Esophagus muscularis mucosa (tissue), 4 donors: ENCODE data around the gene DDX24. TPM values are rescaled to one million over a fixed set of nuclear protein-coding genes. Genes with fewer than 3 reads are reported as not detected.

Source experiments
- DNase-seq: peaks from one replicate; pipeline ENCODE4 v3.0.0-alpha.2; 2017; ENCODE audit errors: extremely low spot score
- H3K27ac ChIP-seq, 4 donors: fragments of 200-600 bp; sonication (generic); replicated peaks in 1 of 4; 1 replicate in 3 of 4; 2 replicates in 1 of 4; pipeline ENCODE4 v1.5.1; 2016 to 2019; ENCODE audit warnings: mild to moderate bottlenecking in 1 of 4
- H3K27me3 ChIP-seq, 4 donors: fragments of 200-600 bp; sonication (generic); one replicate each; pipeline versions ENCODE4 v1.5.1 to v1.6.0; 2016 to 2019
- H3K36me3 ChIP-seq, 4 donors: fragments of 200-600 bp; sonication (generic); one replicate each; pipeline ENCODE4 v1.5.1; 2016 to 2019
- H3K4me1 ChIP-seq, 4 donors: fragments of 200-600 bp; sonication (generic); one replicate each; pipeline ENCODE4 v1.5.1; 2016 to 2019
- H3K4me3 ChIP-seq, 4 donors: fragments of 200-600 bp; sonication (generic); 1 replicate in 2 of 4; 2 replicates in 2 of 4; pipeline ENCODE4 v1.5.1; 2016 to 2019; ENCODE audit warnings: mild to moderate bottlenecking in 4 of 4, moderate library complexity in 1 of 4
- H3K9me3 ChIP-seq, 4 donors: fragments of 200-600 bp; sonication (generic); 1 replicate in 3 of 4; 2 replicates in 1 of 4; pipeline ENCODE4 v1.5.1; 2016 to 2019
- EP300 ChIP-seq: sonication (generic); formaldehyde crosslinking; IDR thresholded peaks from one replicate; pipeline ENCODE4 v1.6.1; 2017; ENCODE audit warnings: antibody characterized with exemption
- POLR2A ChIP-seq: fragments of 450-650 bp; IDR thresholded peaks from one replicate; pipeline ENCODE4 v1.6.1; 2017; ENCODE audit warnings: antibody characterized with exemption, moderate library complexity, mild to moderate bottlenecking, low read depth
- POLR2AphosphoS5 ChIP-seq, 2 donors: sonication (generic); formaldehyde crosslinking; IDR thresholded peaks; one replicate each; pipeline ENCODE4 v1.6.1; 2017; ENCODE audit warnings: antibody characterized with exemption in 2 of 2
- WGBS: methylation state at CpG from one replicate; pipeline ENCODE4 v1.1.5; 2018; 5-methylcytosine and 5-hydroxymethylcytosine counted together
- intact Hi-C: fragments of 100-400 bp; cut with DNase I; formaldehyde crosslinking; loops from one replicate; pipeline ENCODE4 v1.15.1; 2023
- total RNA-seq, 4 donors: library from RNA; depleted of rRNA; stranded (reverse); fragments of >200 nt; gene quantifications; one replicate each; pipeline versions ENCODE4 v1.1.0 to v1.2.1, GENCODE V29; 2016
- TF ChIP-seq, protein P1 (sequence below), 3 experiments: fragments of 200-600 bp in 2 of 3; fragments of 450-650 bp in 1 of 3; sonication (generic) in 2 of 3; IDR thresholded peaks; one replicate each; pipeline ENCODE4 v1.5.1; 2017 to 2019; ENCODE audit warnings: antibody characterized with exemption in 3 of 3, mild to moderate bottlenecking in 2 of 3, moderate library complexity in 1 of 3

DDX24 gene
- total RNA-seq, 4 donors from 2014 or later, result 142 to 215 (median 176) TPM

DNA sequence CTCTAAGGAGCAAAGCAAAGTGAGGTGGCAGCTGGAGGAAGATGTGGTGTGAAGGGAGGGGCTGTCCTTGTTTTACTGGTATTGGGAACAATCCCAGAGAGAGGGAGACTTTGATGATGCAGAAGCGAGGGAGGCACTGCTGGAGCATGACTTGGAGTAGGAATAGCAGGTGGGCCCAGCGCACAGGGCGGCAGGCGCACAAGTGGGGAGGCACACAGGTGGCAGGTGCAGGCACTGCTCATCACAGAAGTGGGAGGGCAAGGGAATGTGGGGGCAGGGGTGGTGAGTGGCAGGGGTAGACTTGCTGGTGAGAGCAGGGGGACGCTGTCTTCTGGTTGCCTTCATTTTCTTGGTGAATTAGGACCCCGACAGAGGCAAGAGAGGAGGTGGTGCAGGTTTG, 18.0 kb upstream of the DDX24 start:
- over 99% methylated on average over 6 of the region's 6 CpGs for WGBS
- intact Hi-C loops, result no loop called here
- Histone ChIP-seq H3K27me3 (no peaks in the 10 kb centered on the region), H3K36me3 (peaks cover 0 to 17% (median 6%) of the 10 kb centered on the region in 4 donors), H3K9me3 (no peaks in the 10 kb centered on the region), H3K27ac (no peak overlapping the region), H3K4me1 (no peaks in the 10 kb centered on the region), H3K4me3 (no peak overlapping the region)
- no peak for DNase-seq
- TF ChIP-seq POLR2AphosphoS5 (IDR thresholded peaks at IDR 0.05) (no peak), POLR2A (no peak), EP300 (no peak)
- TF ChIP-seq, protein P1, sequence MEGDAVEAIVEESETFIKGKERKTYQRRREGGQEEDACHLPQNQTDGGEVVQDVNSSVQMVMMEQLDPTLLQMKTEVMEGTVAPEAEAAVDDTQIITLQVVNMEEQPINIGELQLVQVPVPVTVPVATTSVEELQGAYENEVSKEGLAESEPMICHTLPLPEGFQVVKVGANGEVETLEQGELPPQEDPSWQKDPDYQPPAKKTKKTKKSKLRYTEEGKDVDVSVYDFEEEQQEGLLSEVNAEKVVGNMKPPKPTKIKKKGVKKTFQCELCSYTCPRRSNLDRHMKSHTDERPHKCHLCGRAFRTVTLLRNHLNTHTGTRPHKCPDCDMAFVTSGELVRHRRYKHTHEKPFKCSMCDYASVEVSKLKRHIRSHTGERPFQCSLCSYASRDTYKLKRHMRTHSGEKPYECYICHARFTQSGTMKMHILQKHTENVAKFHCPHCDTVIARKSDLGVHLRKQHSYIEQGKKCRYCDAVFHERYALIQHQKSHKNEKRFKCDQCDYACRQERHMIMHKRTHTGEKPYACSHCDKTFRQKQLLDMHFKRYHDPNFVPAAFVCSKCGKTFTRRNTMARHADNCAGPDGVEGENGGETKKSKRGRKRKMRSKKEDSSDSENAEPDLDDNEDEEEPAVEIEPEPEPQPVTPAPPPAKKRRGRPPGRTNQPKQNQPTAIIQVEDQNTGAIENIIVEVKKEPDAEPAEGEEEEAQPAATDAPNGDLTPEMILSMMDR (IDR thresholded peaks at IDR 0.05), result no peak

DNA sequence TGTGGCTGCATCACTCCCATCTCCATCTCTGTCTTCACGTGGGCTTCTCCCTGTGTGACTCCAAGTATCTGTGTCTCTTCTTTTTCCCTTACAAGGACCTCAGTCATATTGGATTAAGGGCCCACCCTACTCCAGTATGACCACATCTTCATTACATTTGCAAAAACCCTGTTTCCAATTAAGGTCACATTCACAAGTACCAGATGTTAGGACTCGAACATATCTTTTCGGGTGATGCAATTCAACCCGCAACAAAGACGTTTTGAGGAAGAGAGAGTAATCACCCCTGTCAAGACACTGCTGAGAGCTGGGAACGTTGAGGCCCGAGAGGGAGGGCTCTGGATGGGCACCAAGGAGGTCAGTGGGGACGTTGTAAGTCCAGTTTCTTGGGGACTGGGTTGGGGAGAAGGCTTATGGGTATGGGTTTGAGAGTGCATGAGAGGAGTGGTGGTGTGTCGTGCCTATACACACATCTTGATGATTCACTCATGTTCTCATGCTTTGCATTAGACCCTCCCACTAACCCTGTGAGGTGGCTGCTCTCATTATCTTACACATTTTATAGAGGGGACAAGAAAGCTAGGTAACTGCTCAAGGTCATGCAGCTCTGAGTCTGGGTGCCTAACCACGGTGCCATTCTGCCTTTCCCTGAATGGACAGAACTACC, 17.5 kb upstream of the DDX24 start:
- no peak for DNase-seq
- no peaks in the 10 kb centered on the region for H3K9me3 ChIP-seq
- intact Hi-C loops, result no loop called here
- H3K27me3 ChIP-seq, result no peaks in the 10 kb centered on the region
- H3K27ac ChIP-seq, result no peak overlapping the region
- H3K36me3 ChIP-seq, result peaks cover 0 to 17% (median 6%) of the 10 kb centered on the region in 4 donors
- H3K4me1 ChIP-seq, result no peaks in the 10 kb centered on the region
- H3K4me3 ChIP-seq, result no peak overlapping the region
- TF ChIP-seq, protein P1 (IDR thresholded peaks at IDR 0.05), result no peak
- TF ChIP-seq POLR2A (no peak), POLR2AphosphoS5 (IDR thresholded peaks at IDR 0.05) (no peak), EP300 (no peak)
- 61% methylated on average over 10 of the region's 10 CpGs for WGBS

DNA sequence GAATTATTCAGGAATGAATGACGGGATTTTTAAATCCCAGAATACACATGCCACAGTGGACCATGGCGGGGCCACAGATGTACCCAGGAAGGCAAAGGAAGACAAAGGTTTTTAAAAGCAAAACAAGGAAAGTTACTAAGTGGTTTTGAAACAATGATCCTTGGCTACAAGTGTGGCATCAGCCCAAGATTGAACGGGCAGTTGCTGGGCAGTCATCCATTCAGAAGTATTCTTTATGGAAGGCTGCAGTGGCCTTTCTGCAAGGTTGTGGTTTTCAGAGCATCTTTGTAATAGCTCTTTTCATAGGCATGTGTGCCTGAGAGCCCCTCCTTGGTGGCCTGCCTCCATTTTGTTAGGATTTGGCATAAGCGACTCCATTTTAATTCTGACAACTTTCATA, 16.1 kb upstream of the DDX24 start:
- Histone ChIP-seq H3K27ac (no peak overlapping the region), H3K9me3 (no peaks in the 10 kb centered on the region), H3K27me3 (no peaks in the 10 kb centered on the region), H3K36me3 (peaks cover 0 to 17% (median 6%) of the 10 kb centered on the region in 4 donors), H3K4me3 (no peak overlapping the region), H3K4me1 (no peaks in the 10 kb centered on the region)
- WGBS, result 95% methylated on average over 4 of the region's 4 CpGs
- DNase-seq, result no peak
- intact Hi-C loops, result no loop called here
- no peak for TF ChIP-seq POLR2AphosphoS5 (IDR thresholded peaks at IDR 0.05)
- no peak for TF ChIP-seq EP300
- TF ChIP-seq, protein P1 (IDR thresholded peaks at IDR 0.05), result no peak
- TF ChIP-seq POLR2A, result no peak

DNA sequence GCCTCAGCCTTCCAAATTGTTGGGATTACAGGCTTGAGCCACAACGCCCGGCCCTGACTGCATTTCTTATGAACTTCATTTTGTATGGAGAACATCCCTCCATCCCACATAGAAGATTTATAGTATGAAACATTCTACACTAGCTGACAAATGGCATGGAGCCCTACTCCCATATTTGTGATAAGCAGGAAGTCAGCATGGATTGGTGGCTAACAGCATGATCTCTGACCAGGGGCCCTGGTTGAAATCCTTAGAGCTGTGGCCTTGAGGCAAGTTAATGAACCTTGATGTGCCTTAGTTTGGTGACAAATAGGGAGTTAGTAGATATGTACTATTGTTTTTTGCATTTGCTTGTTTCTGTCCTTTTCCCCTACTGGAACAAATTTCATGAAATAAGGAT, 12.4 kb upstream of the DDX24 start:
- Histone ChIP-seq H3K36me3 (peaks cover 0 to 13% (median 6%) of the 10 kb centered on the region in 4 donors), H3K9me3 (no peaks in the 10 kb centered on the region), H3K27me3 (no peaks in the 10 kb centered on the region), H3K4me3 (no peak overlapping the region), H3K27ac (no peak overlapping the region), H3K4me1 (no peaks in the 10 kb centered on the region)
- no peak for TF ChIP-seq EP300
- TF ChIP-seq POLR2AphosphoS5 (IDR thresholded peaks at IDR 0.05), result no peak
- TF ChIP-seq POLR2A, result no peak
- TF ChIP-seq, protein P1 (IDR thresholded peaks at IDR 0.05), result no peak
- DNase-seq, result peak; percentile 68
- intact Hi-C loops, result no loop called here
- WGBS, result 94% methylated on average over 2 of the region's 2 CpGs

DNA sequence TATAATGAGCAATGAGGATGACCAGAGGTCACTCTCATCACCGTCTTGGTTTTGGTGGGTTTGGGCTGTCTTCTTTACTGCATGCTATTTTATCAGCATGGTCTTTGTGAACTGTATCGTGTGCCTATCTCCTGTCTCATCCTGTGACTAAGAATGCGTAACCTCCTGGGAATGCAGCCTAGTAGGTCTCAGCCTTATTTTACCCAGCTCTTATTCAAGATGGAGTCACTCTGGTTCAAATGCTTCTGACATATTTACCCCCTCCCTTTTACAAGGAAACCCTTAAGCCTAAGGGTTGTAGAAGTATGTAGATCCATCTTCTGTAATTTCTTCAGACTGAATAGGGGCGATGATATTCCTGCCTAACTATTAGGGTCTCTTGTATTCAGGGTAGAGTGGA, 8.5 kb upstream of the DDX24 start:
- intact Hi-C loops, result loop anchor here (10.0 kb wide), 1 partner anchor 1445 kb away; the partner anchor contains the start of gene GLRX5
- no peak overlapping the region for H3K4me3 ChIP-seq

More for the DNA sequence above, 8.5 kb upstream of the DDX24 start:
- TF ChIP-seq POLR2AphosphoS5 (IDR thresholded peaks at IDR 0.05) (no peak), POLR2A (no peak), EP300 (no peak)
- TF ChIP-seq, protein P1 (IDR thresholded peaks at IDR 0.05), result no peak
- WGBS, result 94% methylated on average over 4 of the region's 4 CpGs
- H3K27me3 ChIP-seq, result no peaks in the 10 kb centered on the region
- no peaks in the 10 kb centered on the region for H3K36me3 ChIP-seq
- no peak overlapping the region for H3K27ac ChIP-seq
- no peaks in the 10 kb centered on the region for H3K9me3 ChIP-seq
- H3K4me1 ChIP-seq, result no peaks in the 10 kb centered on the region
- DNase-seq, result no peak
